HG02840 (cell line): Measurements from ENCODE around the gene LTBP4.
"Not testable (repeated sequence)": the region's sequence is repeated elsewhere in the genome, so short reads cannot be mapped to it uniquely, and the experiment has no call there.

Source experiments
- ATAC-seq: cut with Tn5 transposase; IDR thresholded peaks from one replicate; pipeline ENCODE4 v1.9.1; 2021; ENCODE audit warnings: mild to moderate bottlenecking, moderate library complexity, moderate number of reproducible peaks; ENCODE audit not compliant: unreplicated experiment, low FRiP score

The LTBP4 gene

GRCh38 chr19:40625406-40626120, 24.4 kb downstream of the LTBP4 start:
- no peak for ATAC-seq

- no peak for ATAC-seq
Measured at GRCh38 chr19:40626918-40627317, 25.7 kb downstream of the LTBP4 start.

- no peak for ATAC-seq
Measured at GRCh38 chr19:40627486-40628279, 26.5 kb downstream of the LTBP4 start.

- ATAC-seq = no peak
Measured at GRCh38 chr19:40629346-40629745, 28.2 kb downstream of the LTBP4 start.

- no peak for ATAC-seq
Measured at GRCh38 chr19:40630571-40631160, 29.5 kb downstream of the LTBP4 start.

GRCh38 chr19:40632311-40633036, 31.3 kb downstream of the LTBP4 start:
- ATAC-seq = no peak

GRCh38 chr19:40633207-40633606, 32.0 kb downstream of the LTBP4 start:
- no peak for ATAC-seq

GRCh38 chr19:40638327-40638726, 37.2 kb downstream of the LTBP4 start:
- no peak for ATAC-seq

- ATAC-seq = no peak
Measured at GRCh38 chr19:40639638-40639982, 38.4 kb downstream of the LTBP4 start.

GRCh38 chr19:40640744-40641143, 39.6 kb downstream of the LTBP4 start:
- ATAC-seq = no peak

GRCh38 chr19:40641281-40641680, 40.1 kb downstream of the LTBP4 start:
- no peak for ATAC-seq

- no peak for ATAC-seq
Measured at GRCh38 chr19:40642051-40642706, 41.0 kb downstream of the LTBP4 start.

GRCh38 chr19:40642757-40643305, 41.7 kb downstream of the LTBP4 start:
- no peak for ATAC-seq

- no peak for ATAC-seq
Measured at GRCh38 chr19:40646743-40647254, 45.6 kb downstream of the LTBP4 start.

- ATAC-seq = not testable (repeated sequence)
Measured at GRCh38 chr19:40649903-40650675, 48.9 kb downstream of the LTBP4 start.

GRCh38 chr19:40650749-40651305, 49.7 kb downstream of the LTBP4 start:
- ATAC-seq = no peak

GRCh38 chr19:40652303-40652702, 51.1 kb downstream of the LTBP4 start:
- not testable (repeated sequence) for ATAC-seq

- not testable (repeated sequence) for ATAC-seq
Measured at GRCh38 chr19:40655684-40656083, 54.5 kb downstream of the LTBP4 start.

GRCh38 chr19:40658031-40658430, 56.9 kb downstream of the LTBP4 start:
- ATAC-seq = no peak
